LNCAP (cell line): ENCODE measurements around the gene CTSO.

ENCODE experiments used
- TF ChIP-seq, protein P1 (sequence below): fragments of 450-650 bp; IDR thresholded peaks from 2 replicates; pipeline ENCODE4 v1.5.1; 2017; ENCODE audit warnings: mild to moderate bottlenecking

Gene CTSO

DNA sequence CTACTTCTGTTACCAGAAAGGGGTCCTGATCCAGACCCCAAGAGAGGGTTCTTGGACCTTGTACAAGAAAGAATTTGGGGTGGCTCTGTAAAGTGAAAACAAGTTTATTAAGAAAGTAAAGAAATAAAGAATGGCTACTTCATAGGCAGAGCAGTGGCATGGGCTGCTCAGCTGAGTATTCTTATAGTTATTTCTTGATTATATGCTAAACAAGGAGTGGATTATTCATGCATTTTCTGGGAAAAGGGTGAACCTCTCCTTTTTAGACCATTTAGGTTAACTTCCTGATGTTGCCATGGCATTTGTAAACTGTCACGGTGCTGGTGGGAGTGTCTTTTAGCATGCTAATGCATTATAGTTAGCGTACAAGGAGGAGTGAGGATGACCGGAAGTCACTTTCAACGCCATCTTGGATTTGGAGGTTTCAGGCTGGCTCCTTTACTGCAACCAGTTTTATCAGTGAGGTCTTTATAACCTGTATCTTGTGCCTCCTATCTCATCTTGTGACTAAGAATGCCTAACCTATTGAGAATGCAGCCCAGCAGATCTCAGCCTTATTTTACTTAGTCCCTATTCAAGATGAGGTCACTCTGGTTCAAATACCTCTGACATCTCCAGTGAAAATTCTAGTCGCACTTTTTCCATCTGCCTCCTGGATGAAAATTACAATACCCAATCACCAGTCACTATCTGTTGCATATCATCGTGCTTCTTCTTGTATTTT is 65.7 kb downstream of the CTSO start:
- TF ChIP-seq, protein P1, sequence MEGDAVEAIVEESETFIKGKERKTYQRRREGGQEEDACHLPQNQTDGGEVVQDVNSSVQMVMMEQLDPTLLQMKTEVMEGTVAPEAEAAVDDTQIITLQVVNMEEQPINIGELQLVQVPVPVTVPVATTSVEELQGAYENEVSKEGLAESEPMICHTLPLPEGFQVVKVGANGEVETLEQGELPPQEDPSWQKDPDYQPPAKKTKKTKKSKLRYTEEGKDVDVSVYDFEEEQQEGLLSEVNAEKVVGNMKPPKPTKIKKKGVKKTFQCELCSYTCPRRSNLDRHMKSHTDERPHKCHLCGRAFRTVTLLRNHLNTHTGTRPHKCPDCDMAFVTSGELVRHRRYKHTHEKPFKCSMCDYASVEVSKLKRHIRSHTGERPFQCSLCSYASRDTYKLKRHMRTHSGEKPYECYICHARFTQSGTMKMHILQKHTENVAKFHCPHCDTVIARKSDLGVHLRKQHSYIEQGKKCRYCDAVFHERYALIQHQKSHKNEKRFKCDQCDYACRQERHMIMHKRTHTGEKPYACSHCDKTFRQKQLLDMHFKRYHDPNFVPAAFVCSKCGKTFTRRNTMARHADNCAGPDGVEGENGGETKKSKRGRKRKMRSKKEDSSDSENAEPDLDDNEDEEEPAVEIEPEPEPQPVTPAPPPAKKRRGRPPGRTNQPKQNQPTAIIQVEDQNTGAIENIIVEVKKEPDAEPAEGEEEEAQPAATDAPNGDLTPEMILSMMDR: no peak

DNA sequence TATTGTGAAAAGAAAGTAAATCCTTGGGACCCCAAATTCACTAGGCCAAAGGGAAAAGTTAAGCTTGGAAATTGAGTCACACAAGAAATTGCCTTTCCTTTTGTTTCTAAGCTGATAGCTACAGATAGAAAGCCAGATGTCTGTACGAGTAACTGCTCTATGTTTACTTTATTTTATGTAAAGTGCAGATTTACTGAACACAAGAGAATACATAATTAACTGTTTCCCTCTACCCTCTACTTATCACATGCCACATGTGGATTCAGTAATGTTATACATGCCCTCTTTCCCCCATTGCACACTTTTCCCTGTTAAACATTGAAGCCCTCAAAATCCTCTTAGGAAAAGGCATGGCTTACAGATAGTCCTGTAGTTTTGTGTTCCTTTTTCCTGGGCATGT is 66.6 kb downstream of the CTSO start:
- TF ChIP-seq, protein P1: no peak

DNA sequence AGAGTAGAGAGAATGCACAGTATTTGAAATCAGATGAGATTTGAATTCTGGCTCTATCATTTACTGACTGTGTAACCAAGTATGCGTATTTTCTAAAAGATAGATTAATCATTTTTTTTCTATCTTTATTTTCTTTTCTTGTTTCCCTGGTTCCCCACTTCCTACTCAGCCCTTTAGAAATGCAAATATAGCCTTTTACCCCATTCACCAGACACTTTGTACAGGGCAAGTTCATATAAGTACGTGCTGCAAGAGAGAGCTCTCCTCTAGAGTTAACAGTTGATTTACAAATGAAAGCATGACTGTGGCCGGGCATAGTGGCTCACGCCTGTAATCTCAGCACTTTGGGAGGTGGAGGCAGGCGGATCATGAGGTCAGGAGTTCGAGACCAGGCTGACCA is 68.0 kb downstream of the CTSO start:
- TF ChIP-seq, protein P1: no peak

DNA sequence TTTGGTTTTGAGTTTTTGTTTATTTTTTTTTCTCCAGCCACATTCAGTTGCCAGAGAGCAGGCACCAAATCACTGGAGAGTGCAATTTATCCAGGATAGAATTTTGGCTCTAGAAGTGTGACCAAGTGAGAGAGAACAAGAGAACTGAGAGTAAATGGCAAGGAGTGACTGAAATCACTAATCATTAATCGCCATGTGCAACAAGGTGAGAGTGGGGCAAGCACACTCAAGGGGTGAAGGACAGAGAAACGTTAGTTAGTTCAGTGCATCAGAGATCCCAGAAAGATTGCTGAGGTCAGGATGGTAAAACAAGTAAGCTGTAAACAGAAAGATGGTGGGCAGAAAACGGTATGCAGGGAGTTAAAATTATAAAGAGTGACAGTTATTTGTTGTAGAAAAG is 69.8 kb downstream of the CTSO start:
- TF ChIP-seq, protein P1: no peak

DNA sequence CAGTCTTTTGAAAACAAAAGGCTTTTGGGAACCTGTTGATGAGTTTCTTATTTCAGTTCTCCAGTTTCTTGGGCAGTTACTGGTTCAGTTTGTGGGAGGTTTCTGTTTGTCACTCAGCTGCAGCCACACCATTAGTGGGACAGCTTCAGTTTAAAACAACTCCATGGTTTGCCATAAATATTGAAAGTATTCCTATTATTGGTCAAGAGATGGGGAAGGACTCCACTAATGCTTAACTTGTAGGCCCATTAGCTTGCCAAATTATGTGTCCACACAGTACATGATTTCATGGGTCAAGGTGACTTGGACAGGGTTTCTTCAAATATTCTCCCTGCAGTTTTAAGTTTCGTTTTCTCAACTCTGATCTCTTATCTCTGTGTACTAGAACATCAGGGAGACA is 72.1 kb downstream of the CTSO start:
- TF ChIP-seq, protein P1: no peak

DNA sequence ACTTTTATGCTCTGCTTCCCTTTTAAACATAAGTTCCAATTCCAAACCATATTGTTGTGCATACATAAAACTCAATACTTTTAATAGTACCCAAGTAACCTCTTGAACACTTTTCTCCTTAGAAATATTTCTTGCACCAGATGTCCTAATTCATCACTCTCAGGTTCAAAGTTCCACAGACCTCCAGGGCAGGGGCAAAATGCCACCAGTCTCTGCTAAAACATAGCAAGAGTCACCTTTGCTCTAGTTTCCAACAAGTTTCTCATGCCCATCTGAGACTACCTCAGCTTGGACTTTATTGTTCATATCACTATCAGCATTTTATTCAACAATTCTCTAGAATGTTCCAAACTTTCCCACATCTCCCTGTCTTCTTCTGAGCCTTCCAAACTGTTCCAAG is 73.9 kb downstream of the CTSO start:
- TF ChIP-seq, protein P1: no peak

DNA sequence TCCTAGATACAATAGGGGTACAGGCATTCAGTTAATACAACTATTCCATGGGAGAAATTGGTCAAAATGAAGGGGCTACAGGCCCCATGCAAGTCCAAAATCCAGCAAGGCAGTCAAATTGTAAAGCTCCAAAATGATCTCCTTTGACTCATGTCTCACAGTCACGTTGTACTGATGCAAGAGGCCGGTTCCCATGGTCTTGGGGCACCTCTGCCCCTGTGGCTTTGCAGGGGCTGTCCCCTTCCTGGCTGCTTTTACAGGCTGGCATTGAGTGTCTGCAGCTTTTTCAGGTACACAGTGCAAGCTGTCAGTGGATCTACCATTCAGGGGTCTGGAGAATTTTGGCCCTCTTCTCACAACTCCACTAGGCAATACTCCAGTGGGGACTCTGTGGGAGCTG is 75.1 kb downstream of the CTSO start:
- TF ChIP-seq, protein P1: no peak

DNA sequence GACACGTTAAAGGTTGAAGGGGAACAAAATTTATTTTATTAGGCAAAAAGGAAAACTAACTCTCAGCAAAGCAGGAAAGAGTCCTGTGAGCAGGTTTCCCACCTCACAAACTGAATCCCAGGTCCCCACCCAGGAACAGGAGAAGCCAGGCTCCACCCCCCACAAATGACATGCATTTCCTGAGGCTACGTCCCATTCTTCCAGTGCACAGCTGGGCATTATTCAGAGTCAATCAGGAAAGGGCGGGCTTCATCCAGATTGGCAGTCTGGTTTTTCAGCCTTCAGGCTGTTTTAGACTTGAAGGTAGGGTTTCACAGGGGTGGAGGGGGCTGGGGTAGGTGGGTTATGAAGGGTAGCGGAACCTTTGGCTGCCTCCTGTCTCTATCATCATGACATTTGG is 75.7 kb downstream of the CTSO start:
- TF ChIP-seq, protein P1: no peak
